Activated CD4-positive, alpha-beta T cell treated with anti-CD3 and anti-CD28 coated beads for 24 hours (primary cell): ENCODE data around the gene SEZ6.

Experiments
- DNase-seq, 2 donors: peaks; one replicate each; pipeline ENCODE4 v3.0.0-alpha.2; 2020; ENCODE audit warnings: low read depth in 2 of 2

SEZ6 gene, protein sequence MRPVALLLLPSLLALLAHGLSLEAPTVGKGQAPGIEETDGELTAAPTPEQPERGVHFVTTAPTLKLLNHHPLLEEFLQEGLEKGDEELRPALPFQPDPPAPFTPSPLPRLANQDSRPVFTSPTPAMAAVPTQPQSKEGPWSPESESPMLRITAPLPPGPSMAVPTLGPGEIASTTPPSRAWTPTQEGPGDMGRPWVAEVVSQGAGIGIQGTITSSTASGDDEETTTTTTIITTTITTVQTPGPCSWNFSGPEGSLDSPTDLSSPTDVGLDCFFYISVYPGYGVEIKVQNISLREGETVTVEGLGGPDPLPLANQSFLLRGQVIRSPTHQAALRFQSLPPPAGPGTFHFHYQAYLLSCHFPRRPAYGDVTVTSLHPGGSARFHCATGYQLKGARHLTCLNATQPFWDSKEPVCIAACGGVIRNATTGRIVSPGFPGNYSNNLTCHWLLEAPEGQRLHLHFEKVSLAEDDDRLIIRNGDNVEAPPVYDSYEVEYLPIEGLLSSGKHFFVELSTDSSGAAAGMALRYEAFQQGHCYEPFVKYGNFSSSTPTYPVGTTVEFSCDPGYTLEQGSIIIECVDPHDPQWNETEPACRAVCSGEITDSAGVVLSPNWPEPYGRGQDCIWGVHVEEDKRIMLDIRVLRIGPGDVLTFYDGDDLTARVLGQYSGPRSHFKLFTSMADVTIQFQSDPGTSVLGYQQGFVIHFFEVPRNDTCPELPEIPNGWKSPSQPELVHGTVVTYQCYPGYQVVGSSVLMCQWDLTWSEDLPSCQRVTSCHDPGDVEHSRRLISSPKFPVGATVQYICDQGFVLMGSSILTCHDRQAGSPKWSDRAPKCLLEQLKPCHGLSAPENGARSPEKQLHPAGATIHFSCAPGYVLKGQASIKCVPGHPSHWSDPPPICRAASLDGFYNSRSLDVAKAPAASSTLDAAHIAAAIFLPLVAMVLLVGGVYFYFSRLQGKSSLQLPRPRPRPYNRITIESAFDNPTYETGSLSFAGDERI

DNA sequence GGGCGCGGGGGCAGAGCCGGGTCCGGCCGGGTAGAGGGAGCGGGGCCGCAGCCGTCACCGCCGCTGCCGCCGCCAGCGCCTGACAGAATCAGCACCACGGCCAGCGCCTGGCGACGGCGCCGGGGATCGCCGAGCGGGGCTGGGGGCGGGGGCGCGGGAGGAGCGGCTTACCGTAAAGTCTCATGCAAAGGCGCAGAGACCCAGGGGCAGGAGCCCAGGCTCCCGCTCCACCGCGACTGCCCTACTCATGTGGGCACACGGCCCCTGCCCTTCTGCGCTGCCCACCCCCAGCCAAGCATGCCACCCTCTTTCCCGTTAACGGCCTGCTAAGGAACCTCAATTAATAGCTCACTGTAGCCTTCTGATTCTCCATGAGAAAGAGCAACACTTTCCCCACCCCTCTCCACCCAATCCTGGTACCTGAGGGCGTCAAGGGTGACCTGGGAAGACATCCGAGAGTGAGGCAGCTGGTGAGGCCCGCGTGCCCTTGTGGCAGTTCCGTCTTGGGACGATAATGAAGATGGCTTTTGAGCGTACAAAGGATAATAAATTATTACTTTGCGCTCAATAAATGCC lies at the start of gene SEZ6:
Gene SEZ6, minus strand, starts transcription at position 98 of the 576 bp plus-strand sequence. CDS start 164 bp downstream, outside the sequence.
- peak; percentile 55 to 68 for DNase-seq

- no peak for DNase-seq
These were observed 49.0 kb upstream of the SEZ6 start for GRCh38 chr17:29054835-29055234.

- DNase-seq = no peak
These were observed 45.9 kb upstream of the SEZ6 start for GRCh38 chr17:29051731-29052130.

DNA sequence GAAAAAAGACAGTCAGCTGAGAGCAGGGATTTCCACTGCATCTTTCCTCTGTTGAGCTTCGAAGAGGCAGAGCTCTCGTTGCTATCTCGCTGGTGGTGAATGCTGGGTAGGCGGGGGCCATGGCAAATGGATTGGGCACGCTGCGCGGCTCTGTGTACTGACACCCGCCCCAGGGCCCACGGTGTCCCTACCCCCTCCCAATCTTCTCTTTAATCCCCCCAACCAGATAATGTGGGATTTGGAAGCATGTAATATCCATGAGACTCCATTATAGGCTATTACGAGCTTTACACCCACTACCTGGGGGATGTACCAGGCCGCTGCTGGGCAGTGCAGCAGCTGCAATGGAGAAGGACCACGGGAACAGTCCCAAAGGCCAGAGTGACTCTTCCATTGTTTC lies 45.4 kb upstream of the SEZ6 start:
- DNase-seq = no peak

DNA sequence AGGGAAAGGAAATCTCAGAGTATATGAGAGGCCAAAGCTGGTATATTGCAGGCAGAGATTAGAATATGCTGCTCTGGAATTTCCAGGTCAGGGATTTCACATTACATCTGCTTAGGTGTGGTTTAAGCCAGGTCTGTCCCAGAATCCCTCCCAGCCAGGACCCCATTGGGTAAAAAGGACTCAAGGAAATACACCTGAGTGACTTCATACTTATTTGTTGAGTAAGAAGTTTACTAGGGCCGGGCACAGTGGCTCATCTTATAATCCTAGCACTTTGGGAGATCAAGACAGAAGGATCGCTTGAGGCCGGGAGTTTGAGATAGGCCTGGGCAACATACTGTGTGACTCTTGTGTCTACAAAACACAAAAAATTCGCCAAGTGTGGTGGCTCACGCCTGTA lies 44.3 kb upstream of the SEZ6 start:
- DNase-seq = no peak

- no peak for DNase-seq
These were observed 43.8 kb upstream of the SEZ6 start for GRCh38 chr17:29049541-29050145.

- no peak for DNase-seq
These were observed 42.9 kb upstream of the SEZ6 start for GRCh38 chr17:29048440-29049368.

GRCh38 chr17:29046473-29046839 lies 40.6 kb upstream of the SEZ6 start:
- DNase-seq = no peak

GRCh38 chr17:29045734-29046472 lies 40.1 kb upstream of the SEZ6 start:
- DNase-seq = no peak

- no peak for DNase-seq
These were observed 39.2 kb upstream of the SEZ6 start for GRCh38 chr17:29045026-29045425.

- no peak for DNase-seq
These were observed 37.8 kb upstream of the SEZ6 start for GRCh38 chr17:29043539-29044145.

- DNase-seq = no peak
These were observed 37.1 kb upstream of the SEZ6 start, which contains the start of gene PIPOX for GRCh38 chr17:29042679-29043538. Gene PIPOX, plus strand, starts transcription at chr17:29043141. Its CDS starts 85 bp downstream, at chr17:29043226.

GRCh38 chr17:29042026-29042678 lies 36.3 kb upstream of the SEZ6 start:
- DNase-seq = no peak

DNA sequence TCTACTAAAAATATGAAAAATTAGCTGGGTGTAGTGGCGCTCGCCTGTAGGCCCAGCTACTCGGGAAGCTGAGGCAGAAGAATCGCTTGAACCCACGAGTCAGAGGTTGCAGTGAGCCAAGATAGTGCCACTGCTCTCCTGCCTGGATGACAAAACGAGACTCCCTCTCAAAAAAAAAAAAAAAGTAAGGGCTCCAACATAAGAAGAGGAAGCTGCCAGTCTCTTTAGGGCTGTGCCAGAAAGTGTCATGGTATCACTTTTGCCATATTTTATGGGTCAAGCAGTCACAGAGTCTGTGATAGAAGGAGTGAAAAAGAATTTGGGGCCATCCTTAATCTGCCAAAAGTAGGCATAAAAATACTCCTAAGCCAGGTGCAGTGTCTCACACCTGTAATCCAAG lies 35.7 kb upstream of the SEZ6 start:
- no peak for DNase-seq

- no peak for DNase-seq
These were observed 35.3 kb upstream of the SEZ6 start for GRCh38 chr17:29041091-29041490.

DNA sequence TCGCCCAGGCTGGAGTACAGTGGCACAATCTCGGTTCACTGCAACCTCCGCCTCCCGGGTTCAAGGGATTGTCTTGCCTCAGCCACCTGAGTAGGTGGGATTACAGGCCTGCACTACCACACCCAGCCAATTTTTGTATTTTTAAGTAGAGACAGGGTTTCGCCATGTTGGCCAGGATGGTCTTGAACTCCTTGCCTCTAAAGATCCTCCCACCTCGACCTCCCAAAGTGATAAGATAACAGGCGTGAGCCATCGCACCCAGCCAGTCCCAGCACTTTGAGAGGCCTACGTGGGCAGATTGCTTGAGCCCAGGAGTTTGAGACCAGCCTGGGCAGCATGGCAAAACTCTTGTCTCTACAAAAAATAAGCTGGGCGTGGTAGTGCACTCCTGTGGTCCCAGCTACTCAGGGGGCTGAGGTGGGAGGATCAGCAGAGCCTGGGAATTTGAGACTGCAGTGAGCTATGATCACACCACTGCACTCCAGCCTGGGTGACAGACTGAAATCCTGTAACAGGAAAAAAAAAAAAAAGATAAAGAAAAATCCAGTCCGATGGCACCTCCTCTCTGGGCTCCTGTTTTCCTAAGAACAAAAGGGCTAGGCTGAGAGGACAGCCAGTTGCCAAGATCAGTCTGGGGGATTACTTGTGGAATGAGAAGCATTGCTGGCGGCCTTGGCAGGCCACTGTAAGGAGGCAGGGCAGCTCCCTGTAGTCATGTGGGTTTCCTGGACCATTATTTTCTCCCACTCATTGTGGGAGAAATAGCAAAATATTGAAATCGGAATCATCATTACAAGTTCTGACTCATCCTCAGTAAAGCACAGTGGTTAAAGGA lies 34.1 kb upstream of the SEZ6 start:
- no peak for DNase-seq
